Occipital lobe (tissue), 1 donor: ENCODE measurements around the gene AMZ1. TPM values are rescaled to one million over a fixed set of nuclear protein-coding genes. Genes with fewer than 3 reads are reported as not detected.

Source experiments
- total RNA-seq: library from RNA; depleted of rRNA; stranded (reverse); fragments of >200 nt; gene quantifications from one replicate; pipeline ENCODE4 v1.2.3, GENCODE V29; 2014

The AMZ1 gene
- total RNA-seq, 1 donor from 2014 or later = 2.2 TPM

Other genes with a start within 250 kb of the AMZ1 start
- gene GRIFIN, start 211.8 kb upstream of the AMZ1 start, total RNA-seq = not detected
- gene LFNG, start 168.4 kb upstream of the AMZ1 start, total RNA-seq = 8.7 TPM
- 15.6 TPM for gene BRAT1, start 132.7 kb upstream of the AMZ1 start, total RNA-seq
- gene IQCE, start 129.2 kb upstream of the AMZ1 start, total RNA-seq = 22.3 TPM
- 31.5 TPM for gene TTYH3, start 56.2 kb upstream of the AMZ1 start, total RNA-seq
- 15.3 TPM for gene GNA12, start 156.1 kb downstream of the AMZ1 start, total RNA-seq